ENCODE data around the gene NEURL1.
"Not testable (repeated sequence)": the region's sequence is repeated elsewhere in the genome, so short reads cannot be mapped to it uniquely, and the experiment has no call there.

NEURL1 gene

GRCh38 chr10:103519798-103520197 is 26.3 kb downstream of the NEURL1 start:
- DNase-seq, result no peak

GRCh38 chr10:103522006-103522405 is 28.5 kb downstream of the NEURL1 start:
- not testable (repeated sequence) for DNase-seq

GRCh38 chr10:103523683-103524082 is 30.2 kb downstream of the NEURL1 start:
- DNase-seq, result no peak

GRCh38 chr10:103525901-103526300 is 32.4 kb downstream of the NEURL1 start:
- DNase-seq, result no peak

- DNase-seq, result not testable (repeated sequence)
These were observed 34.0 kb downstream of the NEURL1 start for GRCh38 chr10:103527476-103527875.

- DNase-seq, result no peak
These were observed 35.0 kb downstream of the NEURL1 start for GRCh38 chr10:103528549-103528948.

- no peak for DNase-seq
These were observed 36.0 kb downstream of the NEURL1 start for GRCh38 chr10:103529539-103529938.

GRCh38 chr10:103533827-103534226 is 40.3 kb downstream of the NEURL1 start:
- DNase-seq, result no peak

GRCh38 chr10:103534621-103535498 is 41.4 kb downstream of the NEURL1 start:
- DNase-seq, result no peak

- no peak for DNase-seq
These were observed 42.1 kb downstream of the NEURL1 start for GRCh38 chr10:103535595-103535994.

- no peak for DNase-seq
These were observed 46.2 kb downstream of the NEURL1 start for GRCh38 chr10:103539751-103540150.

GRCh38 chr10:103540722-103541121 is 47.2 kb downstream of the NEURL1 start:
- DNase-seq, result no peak

- DNase-seq, result no peak
These were observed 48.1 kb downstream of the NEURL1 start for GRCh38 chr10:103541616-103542015.

- no peak for DNase-seq
These were observed 49.5 kb downstream of the NEURL1 start for GRCh38 chr10:103542764-103543616.

GRCh38 chr10:103543617-103544525 is 50.4 kb downstream of the NEURL1 start:
- DNase-seq, result no peak

GRCh38 chr10:103544657-103545310 is 51.3 kb downstream of the NEURL1 start:
- DNase-seq, result no peak

- no peak for DNase-seq
These were observed 51.9 kb downstream of the NEURL1 start for GRCh38 chr10:103545366-103545765.

GRCh38 chr10:103545771-103546281 is 52.3 kb downstream of the NEURL1 start:
- no peak for DNase-seq

GRCh38 chr10:103546401-103546800 is 52.9 kb downstream of the NEURL1 start:
- no peak for DNase-seq

- DNase-seq, result no peak
These were observed 54.0 kb downstream of the NEURL1 start for GRCh38 chr10:103547391-103547946.

- no peak for DNase-seq
These were observed 54.5 kb downstream of the NEURL1 start for GRCh38 chr10:103548006-103548405.
